Breast epithelium (tissue), 4 donors: ENCODE data around the gene FAF2. TPM values are rescaled to one million over a fixed set of nuclear protein-coding genes. Genes with fewer than 3 reads are reported as not detected.

Experiments used
- DNase-seq, 2 donors: peaks; one replicate each; pipeline ENCODE4 v3.0.0-alpha.2; 2019; ENCODE audit warnings: low spot score in 2 of 2
- H3K27ac ChIP-seq, 2 donors: fragments of 200-600 bp; sonication (generic) in 1 of 2; one replicate each; pipeline ENCODE4 v1.5.1; 2016 to 2019; ENCODE audit warnings: mild to moderate bottlenecking in 1 of 2
- H3K27me3 ChIP-seq, 2 donors: fragments of 200-600 bp; sonication (generic) in 1 of 2; one replicate each; pipeline versions ENCODE4 v1.5.1 to v1.6.0; 2017 to 2019; ENCODE audit warnings: control low read depth in 1 of 2, mild to moderate bottlenecking in 1 of 2
- H3K36me3 ChIP-seq: fragments of 200-600 bp; one replicate; pipeline ENCODE4 v1.5.1; 2019
- H3K4me1 ChIP-seq, 2 donors: fragments of 200-600 bp; sonication (generic); one replicate each; pipeline ENCODE4 v1.5.1; 2016 to 2019; ENCODE audit warnings: control low read depth in 1 of 2
- H3K4me3 ChIP-seq, 3 donors: fragments of 200-600 bp; sonication (generic); 1 replicate in 2 of 3; 2 replicates in 1 of 3; pipeline ENCODE4 v1.5.1; 2016 to 2019; ENCODE audit warnings: mild to moderate bottlenecking in 3 of 3, moderate library complexity in 2 of 3
- H3K9me3 ChIP-seq, 2 donors: fragments of 200-600 bp; sonication (generic) in 1 of 2; one replicate each; pipeline ENCODE4 v1.5.1; 2016 to 2019; ENCODE audit warnings: control low read depth in 1 of 2
- CTCF ChIP-seq, 3 donors: fragments of 450-650 bp; IDR thresholded peaks; one replicate each; pipeline ENCODE4 v1.5.1; 2016 to 2017; ENCODE audit warnings: antibody characterized with exemption in 3 of 3, mild to moderate bottlenecking in 3 of 3, moderate library complexity in 3 of 3
- POLR2A ChIP-seq: fragments of 450-650 bp; IDR thresholded peaks from one replicate; pipeline ENCODE4 v1.6.1; 2016; ENCODE audit warnings: antibody characterized with exemption, mild to moderate bottlenecking, moderate library complexity
- POLR2AphosphoS5 ChIP-seq, 3 donors: sonication (generic); formaldehyde crosslinking; IDR thresholded peaks; one replicate each; pipeline ENCODE4 v1.6.1; 2017; ENCODE audit warnings: antibody characterized with exemption in 3 of 3
- intact Hi-C: fragments of 100-400 bp; cut with DNase I; formaldehyde crosslinking; loops from one replicate; pipeline ENCODE4 v1.15.1; 2023; ENCODE audit warnings: low total_unique reads
- total RNA-seq, 3 donors: library from RNA; depleted of rRNA; stranded (reverse); fragments of >200 nt; gene quantifications; one replicate each; pipeline ENCODE4 v1.1.0, GENCODE V29; 2016

FAF2 gene
- total RNA-seq, 3 donors from 2014 or later: 26.9 to 38.2 (median 28.5) TPM

DNA sequence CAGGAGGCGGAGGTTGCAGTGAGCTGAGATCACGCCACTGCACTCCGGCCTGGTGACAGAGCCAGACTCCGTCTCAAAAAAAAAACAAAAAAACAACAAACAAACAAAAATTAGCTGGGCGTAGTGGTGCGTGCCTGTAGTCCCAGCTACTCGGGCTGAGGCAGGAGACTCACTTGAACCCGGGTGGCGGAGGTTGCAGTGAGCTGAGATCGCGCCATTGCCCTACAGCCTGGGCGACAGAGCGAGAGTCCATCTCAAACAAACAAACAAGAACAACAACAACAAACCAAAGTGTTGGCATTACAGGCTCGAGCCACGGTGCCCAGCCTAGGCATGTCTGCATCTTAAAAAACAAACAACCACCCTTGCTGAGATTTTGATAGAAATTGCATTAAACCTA, 76.8 kb downstream of the FAF2 start:
- intact Hi-C loops: no loop called here
- H3K4me3 ChIP-seq: no peak overlapping the region
- TF ChIP-seq CTCF (IDR thresholded peaks at IDR 0.05) (no peak), POLR2A (no peak), POLR2AphosphoS5 (IDR thresholded peaks at IDR 0.05) (no peak)
- no peaks in the 10 kb centered on the region for H3K9me3 ChIP-seq
- H3K27me3 ChIP-seq: no peaks in the 10 kb centered on the region
- no peak overlapping the region for H3K27ac ChIP-seq
- no peaks in the 10 kb centered on the region for H3K4me1 ChIP-seq
- H3K36me3 ChIP-seq: peaks cover 7% of the 10 kb centered on the region
- no peak for DNase-seq

DNA sequence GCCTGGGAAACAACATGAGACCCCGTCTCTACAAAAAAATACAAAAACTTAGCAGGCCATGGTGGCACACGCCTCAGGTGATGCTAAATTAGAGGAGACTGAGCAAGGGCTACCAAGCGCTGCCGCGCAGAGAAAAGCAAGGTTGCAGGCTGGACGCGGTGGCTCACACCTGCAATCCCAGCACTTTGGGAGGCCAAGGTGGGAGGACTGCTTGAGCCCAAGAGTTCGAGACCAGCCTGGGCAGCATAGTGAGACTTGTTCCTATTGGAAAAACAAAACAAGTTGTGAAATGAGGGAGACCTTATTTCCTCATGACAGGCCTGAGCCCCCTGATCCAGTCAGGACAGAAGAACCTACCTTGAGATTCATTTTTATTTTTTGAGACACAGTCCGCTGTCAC, 77.5 kb downstream of the FAF2 start:
- Histone ChIP-seq H3K36me3 (peaks cover 7% of the 10 kb centered on the region), H3K27ac (no peak overlapping the region), H3K27me3 (no peaks in the 10 kb centered on the region), H3K4me1 (no peaks in the 10 kb centered on the region), H3K9me3 (no peaks in the 10 kb centered on the region), H3K4me3 (no peak overlapping the region)
- no peak for TF ChIP-seq POLR2A
- TF ChIP-seq CTCF (IDR thresholded peaks at IDR 0.05): no peak
- TF ChIP-seq POLR2AphosphoS5 (IDR thresholded peaks at IDR 0.05): no peak
- no peak for DNase-seq
- intact Hi-C loops: no loop called here

DNA sequence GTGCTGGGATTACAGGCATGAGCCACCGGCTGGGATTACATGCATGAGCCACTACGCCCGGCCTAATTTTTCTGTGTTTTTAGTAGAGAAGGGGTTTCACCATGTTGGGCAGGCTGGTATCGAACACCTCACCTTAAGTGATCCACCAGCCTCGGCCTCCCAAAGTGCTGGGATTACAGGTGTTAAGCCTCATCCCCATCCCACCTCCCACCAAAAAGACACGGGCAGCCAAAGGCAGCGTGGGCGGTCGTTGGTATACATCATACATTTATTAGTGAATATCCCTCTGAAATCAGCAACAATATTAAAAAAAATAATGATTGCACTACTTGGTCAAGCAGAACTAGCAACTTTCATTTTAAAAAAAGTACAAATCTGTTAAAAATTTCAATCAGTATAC, 78.3 kb downstream of the FAF2 start:
- Histone ChIP-seq H3K4me3 (no peak overlapping the region), H3K36me3 (peaks cover 7% of the 10 kb centered on the region), H3K4me1 (no peaks in the 10 kb centered on the region), H3K27me3 (no peaks in the 10 kb centered on the region), H3K9me3 (no peaks in the 10 kb centered on the region), H3K27ac (no peak overlapping the region)
- TF ChIP-seq CTCF (IDR thresholded peaks at IDR 0.05): no peak
- no peak for TF ChIP-seq POLR2AphosphoS5 (IDR thresholded peaks at IDR 0.05)
- no peak for TF ChIP-seq POLR2A
- no peak for DNase-seq
- intact Hi-C loops: no loop called here

DNA sequence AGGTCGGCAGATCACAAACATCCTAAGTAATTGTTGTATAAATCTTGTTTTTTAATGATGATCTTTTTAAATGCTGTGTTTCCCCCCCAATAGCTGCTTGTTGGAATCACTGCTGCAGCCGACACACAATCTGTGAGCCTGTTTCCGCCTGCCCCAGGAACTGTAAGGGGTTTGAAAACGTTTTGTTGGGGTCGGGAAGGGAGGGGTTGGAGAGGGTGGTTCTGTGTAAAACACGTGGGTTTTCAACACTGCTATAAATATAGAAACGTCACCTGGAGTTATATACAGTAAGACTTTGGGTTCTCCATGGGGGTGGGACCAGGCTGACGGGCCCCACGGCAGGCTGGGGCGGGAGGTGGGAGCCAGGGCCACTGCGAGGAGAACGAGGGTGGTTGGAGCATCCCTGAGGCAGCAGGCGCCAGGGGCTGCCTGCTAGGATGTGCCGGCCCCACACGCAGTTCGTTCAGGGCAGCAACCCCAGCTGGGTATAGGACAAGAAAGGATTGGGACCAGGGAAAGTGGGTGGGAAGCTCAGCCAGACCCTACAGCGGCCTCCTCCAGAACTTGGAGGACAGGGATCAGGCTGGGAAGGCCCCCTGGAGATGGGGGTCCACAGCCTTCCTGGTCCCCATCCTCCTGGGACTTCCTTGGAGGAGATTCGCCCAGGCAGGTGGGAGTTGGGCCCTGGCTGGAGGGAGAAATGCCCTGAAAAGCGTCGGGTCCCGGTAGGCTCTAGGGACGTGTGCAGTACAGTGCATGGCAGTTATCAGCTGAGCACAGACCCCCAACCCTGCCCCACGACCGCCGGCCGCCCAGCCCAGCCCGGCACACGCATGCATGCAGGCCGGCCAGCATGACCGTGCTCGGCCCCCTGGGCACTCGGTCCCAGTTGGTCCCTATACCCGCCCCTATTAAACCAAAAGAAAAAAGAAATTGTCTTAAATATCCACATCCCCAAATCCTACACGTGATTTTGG, 79.3 kb downstream of the FAF2 start:
- DNase-seq: no peak
- peaks cover 7% of the 10 kb centered on the region for H3K36me3 ChIP-seq
- no peaks in the 10 kb centered on the region for H3K4me1 ChIP-seq
- no peak overlapping the region for H3K4me3 ChIP-seq
- H3K27me3 ChIP-seq: no peaks in the 10 kb centered on the region
- H3K27ac ChIP-seq: no peak overlapping the region
- TF ChIP-seq POLR2A: no peak
- TF ChIP-seq POLR2AphosphoS5 (IDR thresholded peaks at IDR 0.05): no peak
- TF ChIP-seq CTCF (IDR thresholded peaks at IDR 0.05): no peak
- intact Hi-C loops: no loop called here
- no peaks in the 10 kb centered on the region for H3K9me3 ChIP-seq

DNA sequence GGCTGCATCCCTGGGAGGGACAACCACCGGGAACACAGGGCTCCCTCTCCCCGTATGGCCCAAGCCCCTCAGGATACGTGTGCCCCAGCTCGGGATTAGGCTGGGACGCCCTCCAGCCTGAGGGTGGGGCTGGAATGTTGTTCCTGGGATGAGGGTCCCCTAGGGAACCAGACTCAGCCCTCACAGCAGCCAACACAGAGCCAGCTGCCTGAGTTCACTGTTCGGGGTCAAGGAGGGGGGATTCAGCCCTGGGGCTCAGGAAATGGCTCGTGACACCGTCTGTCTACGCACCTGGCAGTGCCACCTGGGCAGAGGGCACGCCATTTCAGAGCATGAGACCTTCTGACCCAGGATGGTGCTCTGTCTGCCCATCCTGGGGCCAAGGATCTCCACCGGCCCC, 80.1 kb downstream of the FAF2 start:
- TF ChIP-seq POLR2A: no peak
- no peak for TF ChIP-seq CTCF (IDR thresholded peaks at IDR 0.05)
- TF ChIP-seq POLR2AphosphoS5 (IDR thresholded peaks at IDR 0.05): no peak
- no peak overlapping the region for H3K4me3 ChIP-seq
- H3K4me1 ChIP-seq: peaks cover 0 to 4% of the 10 kb centered on the region in 2 donors
- intact Hi-C loops: no loop called here
- H3K9me3 ChIP-seq: no peaks in the 10 kb centered on the region
- no peak for DNase-seq
- H3K27me3 ChIP-seq: no peaks in the 10 kb centered on the region
- no peak overlapping the region for H3K27ac ChIP-seq
- H3K36me3 ChIP-seq: peaks cover 7% of the 10 kb centered on the region
